NCI-H748 treated with DMSO at 0.1 percent for 48 hours (cell line): ENCODE measurements around the gene CHAF1A.

Experiments
- DNase-seq: peaks from one replicate; lab custom pipeline; 2025; lab: John Stamatoyannopoulos, UW

CHAF1A gene

GRCh38 chr19:4456476-4456842 is 54.0 kb downstream of the CHAF1A start:
- no peak for DNase-seq

GRCh38 chr19:4456843-4457653 is 54.6 kb downstream of the CHAF1A start:
- DNase-seq = peak; percentile 19

GRCh38 chr19:4457654-4458395 is 55.4 kb downstream of the CHAF1A start, which contains the start of gene UBXN6:
Gene UBXN6, minus strand, starts transcription at chr19:4457794. Its CDS starts 97 bp downstream, at chr19:4457697.
- peak; percentile 92 for DNase-seq

GRCh38 chr19:4464815-4465581 is 62.6 kb downstream of the CHAF1A start:
- no peak for DNase-seq

- DNase-seq = no peak
Observed at GRCh38 chr19:4467835-4468234, 65.4 kb downstream of the CHAF1A start.

- DNase-seq = peak; percentile 100
Observed at GRCh38 chr19:4471403-4472173, 69.1 kb downstream of the CHAF1A start.

GRCh38 chr19:4472174-4472974 is 69.9 kb downstream of the CHAF1A start, which contains the start of gene HDGFL2:
Gene HDGFL2, plus strand, starts transcription at chr19:4472297. Its CDS starts 54 bp downstream, at chr19:4472351.
- no peak for DNase-seq

GRCh38 chr19:4473011-4473762 is 70.7 kb downstream of the CHAF1A start:
- no peak for DNase-seq

- no peak for DNase-seq
Observed at GRCh38 chr19:4473763-4474513, 71.5 kb downstream of the CHAF1A start.

- peak; percentile 65 for DNase-seq
Observed at GRCh38 chr19:4474514-4475022, 72.1 kb downstream of the CHAF1A start.

GRCh38 chr19:4477034-4477801 is 74.8 kb downstream of the CHAF1A start:
- no peak for DNase-seq

- DNase-seq = no peak
Observed at GRCh38 chr19:4482721-4483364, 80.4 kb downstream of the CHAF1A start.

GRCh38 chr19:4483385-4483784 is 80.9 kb downstream of the CHAF1A start:
- no peak for DNase-seq

- DNase-seq = no peak
Observed at GRCh38 chr19:4487572-4487971, 85.1 kb downstream of the CHAF1A start.

GRCh38 chr19:4488496-4488895 is 86.1 kb downstream of the CHAF1A start:
- DNase-seq = no peak

- DNase-seq = no peak
Observed at GRCh38 chr19:4491446-4491845, 89.0 kb downstream of the CHAF1A start.

GRCh38 chr19:4492337-4493103 is 90.1 kb downstream of the CHAF1A start:
- DNase-seq = no peak
